K562 (cell line): ENCODE data around the gene TCFL5.

Source experiments
- EZH2 ChIP-seq: IDR thresholded peaks from 2 replicates; pipeline ENCODE4 v1.6.1; 2012; ENCODE audit warnings: low read depth, mild to moderate bottlenecking, inconsistent platforms, low read length, borderline replicate concordance
- FOXK1 ChIP-seq: sonication (generic); formaldehyde crosslinking; IDR thresholded peaks from 2 replicates; pipeline ENCODE4 v1.8.0; 2022; ENCODE audit warnings: missing genetic modification reagents, mild to moderate bottlenecking, borderline replicate concordance
- NFATC3 ChIP-seq: fragments of 450-650 bp; IDR thresholded peaks from 2 replicates; pipeline ENCODE4 v1.6.1; 2017; ENCODE audit warnings: mild to moderate bottlenecking
- PHF8 ChIP-seq: fragments of 200-600 bp; sonication (generic); IDR thresholded peaks from 2 replicates; pipeline ENCODE4 v1.6.1; 2012; ENCODE audit warnings: mixed run types, mild to moderate bottlenecking, inconsistent platforms, low read length, moderate library complexity, borderline replicate concordance
- RAD21 ChIP-seq, 2 experiments: fragments of 250-450 bp in 1 of 2; fragments of 450-650 bp in 1 of 2; sonication (Bioruptor Pico) in 1 of 2; formaldehyde crosslinking in 1 of 2; IDR thresholded peaks in 1 of 2; conservative IDR thresholded peaks in 1 of 2; 2 replicates each; pipeline versions ENCODE4 v1.4.0 to v1.8.0; 2020 to 2022; ENCODE audit warnings: mild to moderate bottlenecking in 2 of 2, moderate library complexity in 1 of 2
- RCOR1 ChIP-seq, 2 experiments: IDR thresholded peaks; 2 replicates each; pipeline ENCODE4 v1.6.1; 2012; ENCODE audit warnings: low read depth in 2 of 2, low read length in 2 of 2, borderline replicate concordance in 1 of 2, improper control_type of control experiment in 1 of 2
- SRSF3 ChIP-seq: fragments of 200-400 bp; formaldehyde crosslinking; IDR thresholded peaks from 2 replicates; pipeline ENCODE4 v1.6.1; 2016; ENCODE audit warnings: mild to moderate bottlenecking, low read length, moderate library complexity; ENCODE audit not compliant: insufficient read depth
- ZNF263 ChIP-seq: sonication (generic); formaldehyde crosslinking; IDR thresholded peaks from 2 replicates; pipeline ENCODE4 v1.8.0; 2022; ENCODE audit warnings: mild to moderate bottlenecking, missing genetic modification reagents, borderline replicate concordance
- TF ChIP-seq, protein P1 (sequence below): sonication (generic); formaldehyde crosslinking; IDR thresholded peaks from 2 replicates; pipeline ENCODE4 v1.9.0; 2022; ENCODE audit warnings: mild to moderate bottlenecking, missing genetic modification reagents
- TF ChIP-seq, protein P2 (sequence below), 2 experiments: fragments of 450-650 bp in 1 of 2; sonication (generic) in 1 of 2; formaldehyde crosslinking in 1 of 2; IDR thresholded peaks in 1 of 2; conservative IDR thresholded peaks in 1 of 2; 2 replicates each; pipeline versions ENCODE4 v1.6.1 to v1.8.1; 2016 to 2023; ENCODE audit warnings: mild to moderate bottlenecking in 2 of 2, moderate library complexity in 2 of 2, inconsistent platforms in 1 of 2, missing genetic modification reagents in 1 of 2
- TF ChIP-seq, protein P3 (sequence below): fragments of 250-450 bp; sonication (Bioruptor Pico); IDR thresholded peaks from 2 replicates; pipeline ENCODE4 v1.4.0; 2020; ENCODE audit warnings: mild to moderate bottlenecking, moderate library complexity
- TF ChIP-seq, protein P4 (sequence below), 3 experiments: IDR thresholded peaks in 2 of 3; conservative IDR thresholded peaks in 1 of 3; 2 replicates each; pipeline ENCODE4 v1.5.1; 2011 to 2012; ENCODE audit warnings: low read length in 3 of 3, mild to moderate bottlenecking in 3 of 3, control low read depth in 2 of 3, improper control_type of control experiment in 1 of 3, inconsistent platforms in 1 of 3, low read depth in 1 of 3, mixed read lengths in 1 of 3, moderate library complexity in 1 of 3; ENCODE audit not compliant: insufficient read depth in 2 of 3
- TF ChIP-seq, protein P5 (sequence below): fragments of 250-450 bp; sonication (Bioruptor Pico); IDR thresholded peaks from 2 replicates; pipeline ENCODE4 v1.8.0; 2022; ENCODE audit warnings: moderate library complexity, mild to moderate bottlenecking, inconsistent platforms

DNA sequence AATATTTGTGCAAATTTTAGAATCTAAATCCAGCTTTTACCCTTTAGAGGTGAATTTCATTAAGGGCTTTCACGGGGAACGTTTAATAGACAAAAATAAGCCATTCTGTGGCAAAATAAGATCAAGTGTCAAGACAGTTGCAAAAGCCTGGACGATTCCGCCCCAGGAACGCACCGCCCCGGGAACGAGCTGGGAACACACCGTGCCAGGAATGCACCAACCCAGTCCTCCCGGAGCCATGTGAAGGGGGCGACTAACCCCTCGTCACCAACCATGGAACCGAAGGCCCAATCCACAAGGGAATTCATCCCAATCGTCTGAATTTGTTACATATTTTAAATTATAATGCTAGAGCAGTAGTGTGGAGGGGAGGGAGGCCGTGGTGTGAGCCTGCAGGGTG is 20.8 kb upstream of the TCFL5 start:
- no peak for TF ChIP-seq EZH2
- TF ChIP-seq SRSF3, result no peak
- TF ChIP-seq, protein P1, sequence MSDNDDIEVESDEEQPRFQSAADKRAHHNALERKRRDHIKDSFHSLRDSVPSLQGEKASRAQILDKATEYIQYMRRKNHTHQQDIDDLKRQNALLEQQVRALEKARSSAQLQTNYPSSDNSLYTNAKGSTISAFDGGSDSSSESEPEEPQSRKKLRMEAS (CRISPR knock-in tag), result no peak
- no peak for TF ChIP-seq ZNF263 (CRISPR knock-in tag)
- TF ChIP-seq, protein P2, sequence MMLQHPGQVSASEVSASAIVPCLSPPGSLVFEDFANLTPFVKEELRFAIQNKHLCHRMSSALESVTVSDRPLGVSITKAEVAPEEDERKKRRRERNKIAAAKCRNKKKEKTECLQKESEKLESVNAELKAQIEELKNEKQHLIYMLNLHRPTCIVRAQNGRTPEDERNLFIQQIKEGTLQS (IDR thresholded peaks at IDR 0.05), result no peak
- TF ChIP-seq, protein P2 (CRISPR knock-in tag; conservative IDR thresholded peaks at IDR 0.05), result no peak
- TF ChIP-seq RCOR1 (IDR thresholded peaks at IDR 0.05; ENCODE audit: borderline replicate concordance in 1 of 2, low read depth in 2 of 2, low read length in 2 of 2), result no peak
- TF ChIP-seq, protein P3, sequence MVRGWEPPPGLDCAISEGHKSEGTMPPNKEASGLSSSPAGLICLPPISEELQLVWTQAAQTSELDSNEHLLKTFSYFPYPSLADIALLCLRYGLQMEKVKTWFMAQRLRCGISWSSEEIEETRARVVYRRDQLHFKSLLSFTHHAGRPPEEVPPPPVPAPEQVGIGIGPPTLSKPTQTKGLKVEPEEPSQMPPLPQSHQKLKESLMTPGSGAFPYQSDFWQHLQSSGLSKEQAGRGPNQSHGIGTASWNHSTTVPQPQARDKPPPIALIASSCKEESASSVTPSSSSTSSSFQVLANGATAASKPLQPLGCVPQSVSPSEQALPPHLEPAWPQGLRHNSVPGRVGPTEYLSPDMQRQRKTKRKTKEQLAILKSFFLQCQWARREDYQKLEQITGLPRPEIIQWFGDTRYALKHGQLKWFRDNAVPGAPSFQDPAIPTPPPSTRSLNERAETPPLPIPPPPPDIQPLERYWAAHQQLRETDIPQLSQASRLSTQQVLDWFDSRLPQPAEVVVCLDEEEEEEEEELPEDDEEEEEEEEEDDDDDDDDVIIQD (CRISPR knock-in tag), result no peak
- TF ChIP-seq NFATC3, result no peak
- TF ChIP-seq, protein P4, sequence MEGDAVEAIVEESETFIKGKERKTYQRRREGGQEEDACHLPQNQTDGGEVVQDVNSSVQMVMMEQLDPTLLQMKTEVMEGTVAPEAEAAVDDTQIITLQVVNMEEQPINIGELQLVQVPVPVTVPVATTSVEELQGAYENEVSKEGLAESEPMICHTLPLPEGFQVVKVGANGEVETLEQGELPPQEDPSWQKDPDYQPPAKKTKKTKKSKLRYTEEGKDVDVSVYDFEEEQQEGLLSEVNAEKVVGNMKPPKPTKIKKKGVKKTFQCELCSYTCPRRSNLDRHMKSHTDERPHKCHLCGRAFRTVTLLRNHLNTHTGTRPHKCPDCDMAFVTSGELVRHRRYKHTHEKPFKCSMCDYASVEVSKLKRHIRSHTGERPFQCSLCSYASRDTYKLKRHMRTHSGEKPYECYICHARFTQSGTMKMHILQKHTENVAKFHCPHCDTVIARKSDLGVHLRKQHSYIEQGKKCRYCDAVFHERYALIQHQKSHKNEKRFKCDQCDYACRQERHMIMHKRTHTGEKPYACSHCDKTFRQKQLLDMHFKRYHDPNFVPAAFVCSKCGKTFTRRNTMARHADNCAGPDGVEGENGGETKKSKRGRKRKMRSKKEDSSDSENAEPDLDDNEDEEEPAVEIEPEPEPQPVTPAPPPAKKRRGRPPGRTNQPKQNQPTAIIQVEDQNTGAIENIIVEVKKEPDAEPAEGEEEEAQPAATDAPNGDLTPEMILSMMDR (IDR thresholded peaks at IDR 0.05 in 2 of 3, conservative IDR thresholded peaks at IDR 0.05 in 1 of 3; ENCODE audit: insufficient read depth in 2 of 3, low read depth in 1 of 3, low read length in 3 of 3), result no peak
- TF ChIP-seq RAD21 (CRISPR knock-in tag; conservative IDR thresholded peaks at IDR 0.05 in 1 of 2, IDR thresholded peaks at IDR 0.05 in 1 of 2), result no peak
- TF ChIP-seq FOXK1 (CRISPR knock-in tag), result no peak
- TF ChIP-seq, protein P5, sequence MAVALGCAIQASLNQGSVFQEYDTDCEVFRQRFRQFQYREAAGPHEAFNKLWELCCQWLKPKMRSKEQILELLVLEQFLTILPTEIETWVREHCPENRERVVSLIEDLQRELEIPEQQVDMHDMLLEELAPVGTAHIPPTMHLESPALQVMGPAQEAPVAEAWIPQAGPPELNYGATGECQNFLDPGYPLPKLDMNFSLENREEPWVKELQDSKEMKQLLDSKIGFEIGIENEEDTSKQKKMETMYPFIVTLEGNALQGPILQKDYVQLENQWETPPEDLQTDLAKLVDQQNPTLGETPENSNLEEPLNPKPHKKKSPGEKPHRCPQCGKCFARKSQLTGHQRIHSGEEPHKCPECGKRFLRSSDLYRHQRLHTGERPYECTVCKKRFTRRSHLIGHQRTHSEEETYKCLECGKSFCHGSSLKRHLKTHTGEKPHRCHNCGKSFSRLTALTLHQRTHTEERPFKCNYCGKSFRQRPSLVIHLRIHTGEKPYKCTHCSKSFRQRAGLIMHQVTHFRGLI (CRISPR knock-in tag), result no peak
- no peak for TF ChIP-seq PHF8
